ENCODE data around the gene SERPINA10. TPM values are rescaled to one million over a fixed set of nuclear protein-coding genes. Genes with fewer than 3 reads are reported as not detected.
"Not testable (repeated sequence)": the region's sequence is repeated elsewhere in the genome, so short reads cannot be mapped to it uniquely, and the experiment has no call there.

SERPINA10 gene
- total RNA-seq, 4 donors from 2014 or later = 0.23 to 0.42 TPM; not detected in 2

DNA sequence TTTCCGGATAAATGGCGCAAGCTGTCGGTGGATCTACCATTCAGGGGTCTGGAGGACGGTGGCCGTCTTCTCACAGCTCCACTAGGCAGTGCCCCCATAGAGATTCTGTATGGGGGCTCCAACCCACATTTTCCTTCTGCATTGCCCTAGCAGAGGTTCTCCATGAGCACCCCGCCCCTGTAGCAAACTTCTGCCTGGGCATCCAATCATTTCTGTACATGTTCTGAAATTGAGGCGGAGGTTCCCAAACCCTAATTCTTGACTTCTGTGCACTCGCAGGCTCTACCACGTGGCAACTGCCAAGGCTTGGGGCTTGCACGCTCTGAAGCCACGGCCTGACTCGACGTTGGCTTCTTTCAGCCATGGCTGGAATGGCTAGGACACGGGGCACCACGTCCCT lies 5.1 kb upstream of the SERPINA10 start:
- TF ChIP-seq, protein P1, sequence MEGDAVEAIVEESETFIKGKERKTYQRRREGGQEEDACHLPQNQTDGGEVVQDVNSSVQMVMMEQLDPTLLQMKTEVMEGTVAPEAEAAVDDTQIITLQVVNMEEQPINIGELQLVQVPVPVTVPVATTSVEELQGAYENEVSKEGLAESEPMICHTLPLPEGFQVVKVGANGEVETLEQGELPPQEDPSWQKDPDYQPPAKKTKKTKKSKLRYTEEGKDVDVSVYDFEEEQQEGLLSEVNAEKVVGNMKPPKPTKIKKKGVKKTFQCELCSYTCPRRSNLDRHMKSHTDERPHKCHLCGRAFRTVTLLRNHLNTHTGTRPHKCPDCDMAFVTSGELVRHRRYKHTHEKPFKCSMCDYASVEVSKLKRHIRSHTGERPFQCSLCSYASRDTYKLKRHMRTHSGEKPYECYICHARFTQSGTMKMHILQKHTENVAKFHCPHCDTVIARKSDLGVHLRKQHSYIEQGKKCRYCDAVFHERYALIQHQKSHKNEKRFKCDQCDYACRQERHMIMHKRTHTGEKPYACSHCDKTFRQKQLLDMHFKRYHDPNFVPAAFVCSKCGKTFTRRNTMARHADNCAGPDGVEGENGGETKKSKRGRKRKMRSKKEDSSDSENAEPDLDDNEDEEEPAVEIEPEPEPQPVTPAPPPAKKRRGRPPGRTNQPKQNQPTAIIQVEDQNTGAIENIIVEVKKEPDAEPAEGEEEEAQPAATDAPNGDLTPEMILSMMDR (IDR thresholded peaks at IDR 0.05 in 4 of 5, conservative IDR thresholded peaks at IDR 0.05 in 1 of 5) = no peak
- no peak for TF ChIP-seq POLR2A (IDR thresholded peaks at IDR 0.05)
- in situ Hi-C loops (cut with MboI; ENCODE audit: low sequenced_read_pairs in 4 of 4) (no loop called here), intact Hi-C loops (cut with DNase I; ENCODE audit: low total_unique reads) (no loop called here)
- H3K27me3 ChIP-seq = no peaks in the 10 kb centered on the region
- no peaks in the 10 kb centered on the region for H3K36me3 ChIP-seq
- ATAC-seq (no peak), DNase-seq (no peak)
- no peaks in the 10 kb centered on the region for H3K4me1 ChIP-seq
- no peaks in the 10 kb centered on the region for H3K9me3 ChIP-seq
- H3K4me3 ChIP-seq = no peak overlapping the region
- H3K27ac ChIP-seq = no peak overlapping the region

DNA sequence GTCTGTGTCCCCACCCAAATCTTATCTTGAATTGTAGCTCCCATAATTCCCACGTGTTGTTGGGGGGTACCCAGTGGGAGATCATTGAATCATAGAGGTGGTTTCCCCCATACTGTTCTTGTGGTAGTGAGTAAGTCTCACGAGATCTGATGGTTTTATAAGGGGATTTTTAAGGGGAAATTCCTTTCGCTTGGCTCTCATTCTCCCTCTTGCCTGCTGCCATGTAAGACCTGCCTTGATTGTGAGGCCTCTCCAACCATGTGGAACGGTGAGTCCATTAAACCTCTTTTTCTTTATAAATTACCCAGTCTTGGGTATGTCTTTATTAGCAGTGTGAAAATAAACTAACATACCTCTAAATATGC lies 3.1 kb upstream of the SERPINA10 start:
- in situ Hi-C loops (cut with MboI; ENCODE audit: low sequenced_read_pairs in 4 of 4); H3K27me3 ChIP-seq; DNase-seq; H3K27ac ChIP-seq; H3K36me3 ChIP-seq; intact Hi-C loops (cut with DNase I; ENCODE audit: low total_unique reads); ATAC-seq; H3K4me3 ChIP-seq; H3K9me3 ChIP-seq; H3K4me1 ChIP-seq: not testable (repeated sequence)

DNA sequence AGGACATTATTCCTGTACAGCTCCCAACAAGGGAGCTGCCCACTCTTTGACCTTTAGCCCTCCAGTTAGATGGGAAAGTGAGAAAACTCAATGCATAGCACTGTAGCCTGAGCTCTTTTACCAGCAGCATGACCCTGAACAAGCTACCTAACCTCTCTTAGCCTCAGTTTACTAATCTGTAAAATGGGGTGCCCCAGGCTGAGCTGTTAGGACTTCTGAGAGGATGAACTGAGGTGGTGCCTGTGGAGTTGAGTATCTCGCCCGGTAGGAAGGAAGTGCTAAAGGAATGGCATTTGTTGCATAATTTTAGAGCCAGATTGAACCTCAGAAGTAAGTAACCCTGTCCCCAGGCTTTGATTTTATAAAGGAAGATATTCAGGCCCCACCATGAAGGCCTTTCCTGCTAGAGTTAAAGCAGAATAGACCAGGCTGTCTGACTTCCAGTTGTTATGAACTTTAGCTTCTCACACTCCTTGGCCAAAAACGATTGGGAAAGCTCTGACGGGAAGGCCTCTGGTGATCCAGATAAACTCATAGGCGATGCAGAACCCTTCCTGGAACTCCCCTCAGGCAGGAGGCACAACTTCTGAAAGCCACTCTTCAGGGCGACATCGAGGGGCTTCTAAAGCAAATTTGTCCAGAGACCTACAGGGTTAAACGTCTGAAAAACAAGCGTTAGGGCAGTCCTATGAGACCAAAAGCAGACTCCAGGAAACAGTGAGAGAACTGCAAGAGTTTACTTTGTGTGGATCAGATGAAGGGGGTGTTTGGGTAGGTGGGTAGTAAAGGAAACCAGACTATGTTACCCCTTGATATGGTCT lies 2.5 kb upstream of the SERPINA10 start:
- H3K27ac ChIP-seq = no peak overlapping the region
- intact Hi-C loops (cut with DNase I; ENCODE audit: low total_unique reads) = no loop called here
- H3K27me3 ChIP-seq = no peaks in the 10 kb centered on the region
- H3K4me1 ChIP-seq = no peaks in the 10 kb centered on the region
- in situ Hi-C loops (cut with MboI; ENCODE audit: low sequenced_read_pairs in 4 of 4) = no loop called here
- no peaks in the 10 kb centered on the region for H3K9me3 ChIP-seq
- no peak overlapping the region for H3K4me3 ChIP-seq
- ATAC-seq (no peak), DNase-seq (no peak)
- no peak for TF ChIP-seq POLR2A (IDR thresholded peaks at IDR 0.05)
- no peaks in the 10 kb centered on the region for H3K36me3 ChIP-seq

DNA sequence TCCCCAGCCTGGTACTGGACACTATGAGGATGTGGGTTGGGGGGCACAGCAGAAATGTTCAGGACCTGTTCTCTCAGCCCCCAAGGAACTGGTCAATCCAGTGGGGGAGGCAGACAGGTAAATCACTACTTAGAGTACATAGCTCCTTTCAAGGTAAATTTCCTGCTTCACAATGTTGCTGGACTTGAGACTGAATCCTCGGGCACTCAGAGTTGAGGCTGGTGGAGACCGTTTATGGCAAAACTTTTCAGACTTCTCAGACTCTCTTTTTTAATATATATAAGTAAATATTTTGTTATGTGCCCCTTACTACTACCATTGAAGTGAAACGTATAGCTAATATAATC lies 483 bp upstream of the SERPINA10 start:
- H3K27me3 ChIP-seq = no peaks in the 10 kb centered on the region
- H3K9me3 ChIP-seq = no peaks in the 10 kb centered on the region
- ATAC-seq (no peak), DNase-seq (no peak)
- H3K27ac ChIP-seq = no peak overlapping the region
- in situ Hi-C loops (cut with MboI; ENCODE audit: low sequenced_read_pairs in 4 of 4) = no loop called here
- no peaks in the 10 kb centered on the region for H3K4me1 ChIP-seq
- intact Hi-C loops (cut with DNase I; ENCODE audit: low total_unique reads) = no loop called here
- no peak overlapping the region for H3K4me3 ChIP-seq
- TF ChIP-seq, protein P1 (IDR thresholded peaks at IDR 0.05 in 4 of 5, conservative IDR thresholded peaks at IDR 0.05 in 1 of 5) = no peak
- TF ChIP-seq POLR2A (IDR thresholded peaks at IDR 0.05) = no peak
- H3K36me3 ChIP-seq = no peaks in the 10 kb centered on the region

DNA sequence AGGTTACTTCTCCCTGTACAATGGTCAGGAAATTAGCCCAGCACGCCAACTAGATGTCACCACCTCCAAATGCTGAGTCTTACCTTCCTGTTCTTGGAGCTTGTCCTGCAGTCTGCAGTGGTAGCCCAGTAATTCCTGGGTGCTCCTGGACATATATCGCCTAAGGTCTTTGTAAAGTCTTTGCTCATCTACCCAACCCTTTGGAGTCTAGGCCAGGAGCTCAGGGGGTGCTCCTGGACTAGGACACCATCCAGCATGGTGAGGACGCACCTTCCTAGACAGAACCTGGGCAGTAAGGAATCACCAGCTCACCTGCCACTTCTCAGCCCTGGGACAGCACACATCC lies 569 bp downstream of the SERPINA10 start:
- no peak overlapping the region for H3K4me3 ChIP-seq
- DNase-seq (no peak), ATAC-seq (no peak)
- no peak overlapping the region for H3K27ac ChIP-seq
- in situ Hi-C loops (cut with MboI; ENCODE audit: low sequenced_read_pairs in 4 of 4) = no loop called here
- no peaks in the 10 kb centered on the region for H3K9me3 ChIP-seq
- H3K27me3 ChIP-seq = no peaks in the 10 kb centered on the region
- intact Hi-C loops (cut with DNase I; ENCODE audit: low total_unique reads) = no loop called here
- H3K36me3 ChIP-seq = no peaks in the 10 kb centered on the region
- no peaks in the 10 kb centered on the region for H3K4me1 ChIP-seq
- TF ChIP-seq POLR2A (IDR thresholded peaks at IDR 0.05) = no peak
- TF ChIP-seq, protein P1 (IDR thresholded peaks at IDR 0.05 in 4 of 5, conservative IDR thresholded peaks at IDR 0.05 in 1 of 5) = no peak
